Measurements from ENCODE around the gene PRR20G.

PRR20G gene

GRCh38 chr3:127264292-127264691 lies 23.6 kb downstream of the PRR20G start:
- H3K4me3 ChIP-seq (replicated peaks; ENCODE audit: low read depth, low read length): no peak overlapping the region
- DNase-seq (ENCODE audit: low read depth): no peak
- TF ChIP-seq CTCF (IDR thresholded peaks at IDR 0.05; ENCODE audit: low read length, missing control alignments): no peak

- TF ChIP-seq CTCF (IDR thresholded peaks at IDR 0.05; ENCODE audit: low read length, missing control alignments): no peak
Observed at GRCh38 chr3:127263586-127264231, 24.1 kb downstream of the PRR20G start.

GRCh38 chr3:127263037-127263436 lies 24.8 kb downstream of the PRR20G start:
- no peak overlapping the region for H3K4me3 ChIP-seq (replicated peaks; ENCODE audit: low read depth, low read length)
- no peak for DNase-seq (ENCODE audit: low read depth)
- TF ChIP-seq CTCF (IDR thresholded peaks at IDR 0.05; ENCODE audit: low read length, missing control alignments): no peak

More at GRCh38 chr3:127263586-127264231, 24.1 kb downstream of the PRR20G start:
- H3K4me3 ChIP-seq (replicated peaks; ENCODE audit: low read depth, low read length): no peak overlapping the region
- DNase-seq (ENCODE audit: low read depth): no peak

GRCh38 chr3:127262533-127262932 lies 25.3 kb downstream of the PRR20G start:
- no peak for TF ChIP-seq CTCF (IDR thresholded peaks at IDR 0.05; ENCODE audit: low read length, missing control alignments)
- DNase-seq (ENCODE audit: low read depth): no peak
- H3K4me3 ChIP-seq (replicated peaks; ENCODE audit: low read depth, low read length): no peak overlapping the region

- TF ChIP-seq CTCF (IDR thresholded peaks at IDR 0.05; ENCODE audit: low read length, missing control alignments): no peak
- no peak for DNase-seq (ENCODE audit: low read depth)
- H3K4me3 ChIP-seq (replicated peaks; ENCODE audit: low read depth, low read length): no peak overlapping the region
Observed at GRCh38 chr3:127261925-127262324, 25.9 kb downstream of the PRR20G start.

- TF ChIP-seq CTCF (IDR thresholded peaks at IDR 0.05; ENCODE audit: low read length, missing control alignments): no peak
- H3K4me3 ChIP-seq (replicated peaks; ENCODE audit: low read depth, low read length): no peak overlapping the region
- DNase-seq (ENCODE audit: low read depth): no peak
Observed at GRCh38 chr3:127260826-127261555, 26.9 kb downstream of the PRR20G start.
